ENCODE measurements around the gene DCLK1.

Gene DCLK1

DNA sequence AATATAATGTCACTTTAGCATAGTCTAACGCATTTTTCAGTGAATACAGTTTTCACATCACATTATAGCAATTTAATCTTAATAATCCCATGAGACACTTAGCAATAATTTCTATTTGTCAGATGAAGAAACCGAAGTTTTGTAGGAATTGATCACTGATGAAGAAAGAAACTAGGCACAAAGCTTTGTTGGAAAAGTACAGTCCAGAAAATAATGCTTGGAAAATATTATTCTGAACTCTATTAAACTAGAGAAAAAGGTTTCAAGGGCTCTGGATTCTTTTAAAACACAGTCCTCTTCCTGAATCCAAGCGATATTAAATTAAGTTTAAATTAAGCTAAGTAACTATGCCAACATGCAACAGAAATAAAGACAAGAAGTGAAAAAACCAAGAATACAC is 62.2 kb downstream of the DCLK1 start:
- TF ChIP-seq, protein P1, sequence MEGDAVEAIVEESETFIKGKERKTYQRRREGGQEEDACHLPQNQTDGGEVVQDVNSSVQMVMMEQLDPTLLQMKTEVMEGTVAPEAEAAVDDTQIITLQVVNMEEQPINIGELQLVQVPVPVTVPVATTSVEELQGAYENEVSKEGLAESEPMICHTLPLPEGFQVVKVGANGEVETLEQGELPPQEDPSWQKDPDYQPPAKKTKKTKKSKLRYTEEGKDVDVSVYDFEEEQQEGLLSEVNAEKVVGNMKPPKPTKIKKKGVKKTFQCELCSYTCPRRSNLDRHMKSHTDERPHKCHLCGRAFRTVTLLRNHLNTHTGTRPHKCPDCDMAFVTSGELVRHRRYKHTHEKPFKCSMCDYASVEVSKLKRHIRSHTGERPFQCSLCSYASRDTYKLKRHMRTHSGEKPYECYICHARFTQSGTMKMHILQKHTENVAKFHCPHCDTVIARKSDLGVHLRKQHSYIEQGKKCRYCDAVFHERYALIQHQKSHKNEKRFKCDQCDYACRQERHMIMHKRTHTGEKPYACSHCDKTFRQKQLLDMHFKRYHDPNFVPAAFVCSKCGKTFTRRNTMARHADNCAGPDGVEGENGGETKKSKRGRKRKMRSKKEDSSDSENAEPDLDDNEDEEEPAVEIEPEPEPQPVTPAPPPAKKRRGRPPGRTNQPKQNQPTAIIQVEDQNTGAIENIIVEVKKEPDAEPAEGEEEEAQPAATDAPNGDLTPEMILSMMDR (IDR thresholded peaks at IDR 0.05), result no peak

DNA sequence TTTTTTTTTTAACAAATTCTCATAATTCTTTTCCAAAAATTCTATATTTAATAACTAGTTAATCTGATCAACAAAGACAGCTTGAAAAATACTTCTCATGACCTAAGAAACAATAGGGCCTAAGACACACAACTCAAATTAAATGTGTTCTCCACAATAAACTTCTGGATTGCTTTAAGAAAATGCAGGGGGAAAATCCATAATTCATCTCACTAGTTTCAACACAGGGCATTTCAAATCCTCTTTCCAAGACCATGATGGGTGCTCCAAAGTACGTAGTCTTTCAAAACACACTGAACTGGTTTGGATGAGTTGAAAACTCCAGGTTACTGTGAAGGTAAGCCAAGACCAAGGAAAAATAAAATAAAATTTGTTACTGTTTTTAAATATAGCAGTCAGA is 62.6 kb downstream of the DCLK1 start:
- TF ChIP-seq, protein P1 (IDR thresholded peaks at IDR 0.05), result no peak

DNA sequence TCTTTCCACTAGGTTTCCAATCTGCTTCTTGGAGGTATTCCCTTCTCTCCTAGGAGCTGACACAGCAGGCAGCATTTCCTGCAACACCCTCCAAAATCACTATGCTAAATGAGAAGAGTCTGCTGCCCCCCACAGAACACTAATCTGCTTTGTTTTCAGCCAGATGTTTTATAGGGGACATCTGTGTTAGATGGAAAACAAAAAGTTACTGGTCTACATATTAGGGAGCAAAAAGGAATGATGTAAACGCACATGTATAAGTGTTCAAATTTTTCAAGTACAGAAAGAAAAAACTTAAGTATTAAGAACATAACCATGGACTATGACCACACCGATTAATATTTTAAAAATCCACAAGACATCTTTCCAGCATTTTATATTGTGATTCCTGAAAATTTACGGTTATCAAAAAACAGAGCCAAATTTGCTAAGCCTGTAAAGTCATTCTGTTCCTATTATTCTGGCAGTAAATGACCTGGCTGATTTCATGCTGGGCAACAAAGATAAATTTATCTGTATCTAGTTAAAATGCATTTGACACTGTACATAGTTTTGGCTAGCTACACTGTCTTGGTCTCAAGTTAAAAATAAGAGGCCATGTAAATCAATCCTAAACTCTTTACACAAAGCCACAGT is 63.3 kb downstream of the DCLK1 start:
- TF ChIP-seq, protein P1 (IDR thresholded peaks at IDR 0.05), result no peak

DNA sequence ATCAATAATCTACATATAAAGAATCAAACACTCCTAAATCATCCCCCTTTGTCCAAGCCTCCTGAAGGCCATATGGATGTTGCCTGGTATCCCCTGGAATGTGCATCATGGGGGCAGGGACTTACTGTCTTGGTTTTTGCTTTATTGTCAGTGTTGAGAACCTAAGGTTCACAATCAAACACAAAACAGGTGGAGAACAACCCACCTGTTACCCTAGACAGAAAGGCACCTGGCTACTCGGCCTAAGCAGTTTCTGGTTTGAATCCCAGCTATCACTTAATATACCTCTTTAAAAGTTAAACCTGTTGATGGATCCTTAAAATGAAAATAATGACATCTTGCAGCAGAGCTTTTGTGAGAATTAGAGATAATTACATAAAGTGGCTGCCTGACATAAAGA is 68.9 kb downstream of the DCLK1 start:
- TF ChIP-seq, protein P1 (IDR thresholded peaks at IDR 0.05), result no peak

DNA sequence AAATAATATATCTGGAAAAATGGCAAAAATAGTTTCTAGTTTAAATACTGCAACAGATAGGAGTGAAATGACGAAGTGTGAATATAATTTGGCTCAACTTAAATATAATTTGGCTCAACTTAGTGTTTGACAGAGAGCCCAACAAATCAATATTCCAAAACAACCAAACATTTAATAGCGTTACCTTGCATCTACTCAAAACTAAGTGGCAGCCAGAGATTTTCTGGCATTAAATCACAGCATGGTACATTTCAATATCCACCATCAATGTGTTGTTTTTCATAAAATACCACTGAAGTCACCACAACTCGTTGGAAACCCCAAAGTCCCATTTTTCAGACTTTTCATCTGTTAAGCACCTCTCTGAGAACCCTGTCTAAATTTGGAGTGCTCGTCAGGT is 69.6 kb downstream of the DCLK1 start:
- TF ChIP-seq, protein P1 (IDR thresholded peaks at IDR 0.05), result no peak

DNA sequence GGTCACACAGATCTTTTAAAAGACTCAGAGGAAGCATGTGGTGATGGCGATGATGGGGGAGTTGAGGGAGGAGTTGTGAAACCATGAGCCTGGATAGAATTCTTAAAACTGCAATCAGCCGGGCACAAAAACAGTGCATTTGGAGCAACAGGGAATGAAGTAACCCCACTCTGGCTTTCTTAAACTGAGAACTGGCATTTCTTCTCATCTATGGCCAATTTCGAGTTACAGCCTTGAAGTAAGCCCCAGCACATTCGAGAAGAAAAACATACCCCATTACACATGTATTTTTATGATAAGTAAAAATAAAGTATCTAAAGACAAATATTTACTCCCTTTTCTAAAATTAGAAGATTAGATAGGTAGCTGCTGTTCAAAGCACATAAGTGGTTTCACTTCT is 70.1 kb downstream of the DCLK1 start:
- TF ChIP-seq, protein P1 (IDR thresholded peaks at IDR 0.05), result no peak

DNA sequence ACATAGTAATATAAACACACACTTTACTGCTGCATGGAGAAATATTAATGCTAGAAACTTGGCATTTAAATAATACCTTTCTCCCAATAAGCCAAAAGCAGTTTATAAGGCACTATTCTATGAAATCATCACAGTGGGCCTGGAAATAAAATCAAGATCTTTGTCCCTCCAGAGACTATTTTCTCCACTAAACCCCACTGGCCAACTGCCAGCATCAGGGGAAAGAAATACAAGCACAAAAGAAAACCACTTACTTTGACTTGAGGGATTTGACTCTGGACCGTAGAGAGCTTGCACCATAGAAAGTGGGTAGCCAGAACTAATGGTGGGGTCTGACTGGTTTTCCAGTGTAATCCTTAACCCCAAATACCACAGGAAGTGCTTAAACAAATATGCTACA is 71.9 kb downstream of the DCLK1 start:
- TF ChIP-seq, protein P1 (IDR thresholded peaks at IDR 0.05), result no peak

DNA sequence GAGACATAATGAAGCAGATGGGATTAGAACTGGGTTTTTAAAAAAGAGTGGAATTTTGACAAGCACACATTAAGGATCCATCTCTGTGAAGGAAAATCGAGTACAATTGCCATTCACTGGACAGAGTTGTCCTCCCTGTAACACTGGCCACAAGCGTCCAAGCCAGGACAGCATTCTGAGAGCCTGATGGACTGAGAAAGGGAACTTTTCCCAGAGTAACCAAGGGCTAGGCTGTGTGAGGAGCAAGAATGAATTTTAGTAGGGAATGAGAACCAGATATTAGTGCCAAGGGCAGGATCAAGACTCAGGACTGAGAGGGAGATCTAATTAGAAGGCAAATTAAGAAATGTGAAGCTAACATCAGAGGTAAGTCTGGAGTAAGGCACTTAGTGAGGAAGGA is 73.1 kb downstream of the DCLK1 start:
- TF ChIP-seq, protein P1 (IDR thresholded peaks at IDR 0.05), result no peak
